DMS153 treated with DMSO at 0.1 percent for 48 hours (cell line): ENCODE results near the gene MYRIP.
A peak's percentile ranks its signal among the peaks of the same experiment; 100 is the strongest.
"Not testable (repeated sequence)": the region's sequence is repeated elsewhere in the genome, so short reads cannot be mapped to it uniquely, and the experiment has no call there.

Source experiments
- DNase-seq: peaks from one replicate; lab custom pipeline; 2025; ENCODE audit not compliant: unreplicated experiment; lab: John Stamatoyannopoulos, UW

MYRIP gene

DNA sequence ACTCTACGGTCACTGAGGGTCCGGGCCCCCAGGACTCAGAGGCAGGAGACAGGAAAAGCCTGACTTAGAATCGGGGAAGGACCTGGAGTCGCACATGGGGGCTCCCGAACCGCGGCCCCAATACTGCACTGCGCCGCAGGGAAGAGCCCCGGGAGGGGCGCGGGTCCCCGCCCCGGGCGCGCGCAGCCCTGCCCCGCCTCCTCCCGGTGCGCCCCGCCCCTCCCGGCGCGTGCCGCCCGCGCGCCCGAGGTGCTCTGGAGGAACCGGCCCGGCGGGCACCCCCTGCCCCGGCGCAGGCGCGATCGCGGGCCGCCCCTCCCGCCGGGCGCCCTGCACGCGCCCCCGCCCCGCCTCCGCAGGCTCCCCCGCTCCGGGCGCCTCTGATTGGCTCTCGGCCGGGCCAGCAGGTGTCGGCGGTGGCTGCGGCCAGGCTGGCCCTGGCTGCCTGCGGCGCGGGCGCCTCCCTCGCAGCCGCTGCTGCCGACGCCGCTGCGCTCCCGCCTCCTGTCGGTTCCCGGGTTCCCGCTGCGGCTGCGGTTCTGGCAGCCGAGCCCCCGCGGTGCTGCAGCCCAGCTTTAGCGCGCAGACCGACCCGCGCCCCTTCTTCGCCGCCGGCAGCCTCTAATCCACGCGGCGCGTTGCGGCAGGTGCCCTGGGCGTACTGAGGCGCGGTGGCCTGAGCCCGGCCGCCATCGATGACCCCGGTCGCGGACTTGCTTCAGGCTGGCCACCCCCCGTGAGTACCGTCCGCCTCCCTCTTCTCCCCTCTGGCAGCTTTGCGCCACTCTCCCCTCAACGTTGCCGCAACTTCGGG is at the start of gene MYRIP:
MYRIP (plus strand) TSS at position 429 of the 814 bp plus-strand sequence. CDS start 91,208 bp downstream, outside the sequence.
- DNase-seq = peak; percentile 28

DNA sequence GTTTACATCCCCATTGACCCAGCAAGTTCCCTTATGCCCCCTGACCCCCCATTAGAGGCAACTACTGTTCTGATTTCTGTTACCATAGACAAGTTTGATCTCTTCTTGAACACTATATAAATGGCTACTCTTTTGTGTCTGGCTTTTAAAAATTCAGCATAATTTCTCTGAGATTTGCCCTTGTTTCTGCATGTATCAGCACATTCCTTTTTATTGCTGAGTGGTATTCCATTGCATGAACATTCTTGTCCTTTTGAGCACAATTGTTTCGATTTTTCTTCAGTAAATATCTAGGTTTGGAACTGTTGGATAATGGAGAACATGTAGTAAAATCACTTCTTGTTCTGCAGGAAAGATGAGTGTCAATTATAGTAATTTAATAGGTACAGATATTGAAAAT is 49.1 kb upstream of the MYRIP start:
- no peak for DNase-seq

DNA sequence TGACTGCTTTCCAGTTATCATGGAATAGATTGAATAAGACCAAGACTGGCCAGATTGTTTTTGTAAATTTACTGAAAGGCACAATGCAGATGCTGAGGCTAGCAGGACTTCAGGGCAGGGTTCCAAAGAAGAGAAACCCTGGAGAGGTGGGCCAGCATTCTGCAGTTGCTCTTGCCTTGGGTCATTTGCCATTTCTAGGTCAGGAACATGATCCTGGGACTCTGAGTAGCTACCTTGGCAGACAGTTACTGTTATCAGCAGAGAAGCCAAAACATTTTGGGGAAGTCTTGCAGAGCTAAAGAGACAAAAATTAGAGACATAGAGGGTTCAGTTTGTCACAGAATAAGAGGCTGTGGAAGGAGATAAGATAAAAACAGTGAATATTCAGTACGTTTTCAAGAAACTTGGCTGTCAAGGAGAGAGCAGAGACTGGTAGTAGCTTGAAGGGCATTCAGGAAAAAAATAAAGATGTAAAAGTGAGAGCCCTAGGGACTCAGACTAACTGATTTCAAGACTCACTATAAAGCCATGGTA is 46.8 kb upstream of the MYRIP start:
- DNase-seq = no peak

DNA sequence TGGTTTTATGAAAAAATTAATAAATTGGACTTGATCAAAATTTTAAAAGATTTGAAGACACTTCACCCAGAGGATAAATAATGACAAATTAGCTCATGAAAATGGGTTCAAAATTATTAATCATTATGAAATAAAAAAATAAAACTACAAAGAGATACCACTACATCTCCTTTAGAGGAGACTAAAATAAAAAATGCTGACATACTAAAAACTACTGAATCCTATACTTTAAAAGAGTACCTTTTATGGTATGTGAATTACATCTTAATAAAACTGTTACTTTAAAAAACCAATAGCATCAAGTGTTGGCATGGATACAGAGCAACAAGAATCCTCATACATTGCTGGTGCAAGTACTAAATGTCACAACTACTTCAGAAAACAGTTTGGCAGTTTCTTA is 46.0 kb upstream of the MYRIP start:
- no peak for DNase-seq

DNA sequence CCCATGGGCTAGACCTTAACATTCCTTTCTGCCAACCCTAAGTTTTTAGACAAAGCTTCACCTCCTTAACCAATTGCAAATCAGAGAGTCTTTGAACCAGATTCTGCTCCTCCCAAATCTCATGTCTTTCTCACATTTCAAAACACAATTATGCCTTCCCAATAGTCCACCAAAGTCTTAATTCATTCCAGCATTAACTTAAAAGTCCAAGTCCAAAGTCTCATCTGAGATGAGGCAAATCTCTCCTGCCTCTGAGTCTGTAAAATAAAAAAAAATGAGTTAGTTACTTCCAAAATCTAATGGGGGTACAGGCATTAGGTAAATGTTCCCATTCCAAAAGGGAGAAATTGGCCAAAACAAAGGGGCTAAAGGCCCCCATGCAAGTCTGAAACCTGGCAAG is 43.8 kb upstream of the MYRIP start:
- DNase-seq = no peak

DNA sequence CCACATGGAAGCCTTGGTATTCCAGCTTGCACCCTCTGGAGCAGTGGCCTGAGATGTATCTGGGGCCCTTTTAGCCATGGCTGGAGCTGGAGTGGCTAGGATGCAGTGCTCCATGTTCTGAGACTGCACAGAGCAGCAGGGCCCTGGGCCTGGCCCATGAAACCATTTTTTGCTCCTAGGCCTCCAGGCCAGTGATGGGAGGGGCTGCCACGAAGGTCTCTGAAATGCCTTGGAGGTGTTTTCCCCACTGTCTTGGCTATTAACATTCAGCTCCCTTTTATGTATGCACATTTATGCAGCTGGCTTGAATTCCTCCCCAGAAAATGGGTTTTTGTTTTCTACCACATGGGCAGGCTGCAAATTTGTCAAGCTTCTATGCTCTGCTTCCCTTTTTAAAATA is 43.0 kb upstream of the MYRIP start:
- DNase-seq = no peak

DNA sequence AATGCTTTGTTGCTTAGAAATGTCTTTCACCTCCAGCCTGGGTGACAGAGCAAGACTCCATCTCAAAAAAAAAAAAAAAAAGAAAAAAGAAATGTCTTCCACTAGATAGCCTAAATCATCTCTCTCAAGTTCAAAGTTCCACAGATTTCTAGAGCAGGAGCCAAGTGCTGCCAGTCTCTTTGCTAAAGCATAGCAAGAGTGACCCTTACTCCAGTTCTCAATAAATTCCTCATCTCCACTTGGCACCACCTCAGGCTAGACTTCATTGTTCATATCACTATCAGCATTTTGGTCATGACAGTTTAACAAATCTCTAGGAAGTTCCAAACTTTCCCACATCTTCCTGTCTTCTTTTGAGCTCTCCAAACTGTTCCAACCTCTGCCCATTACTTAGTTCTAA is 42.5 kb upstream of the MYRIP start:
- DNase-seq = not testable (repeated sequence)

DNA sequence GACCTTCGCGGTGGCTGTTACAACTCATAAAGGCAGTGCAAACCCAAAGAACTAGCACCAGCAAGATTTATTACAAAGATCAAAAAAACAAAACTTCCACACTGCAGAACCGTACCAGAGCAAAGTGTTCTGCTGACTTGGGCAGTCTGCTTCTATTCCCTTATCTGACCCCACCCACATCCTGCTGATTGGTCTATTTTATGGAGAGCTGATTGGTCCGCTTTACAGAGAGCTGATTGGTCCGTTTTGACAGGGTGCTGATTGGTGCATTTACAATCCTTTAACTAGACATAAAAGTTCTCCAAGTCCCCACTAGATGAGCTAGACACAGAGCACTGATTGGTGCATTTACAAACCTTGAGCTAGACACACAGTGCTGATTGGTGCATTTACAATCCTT is 31.2 kb upstream of the MYRIP start:
- not testable (repeated sequence) for DNase-seq

DNA sequence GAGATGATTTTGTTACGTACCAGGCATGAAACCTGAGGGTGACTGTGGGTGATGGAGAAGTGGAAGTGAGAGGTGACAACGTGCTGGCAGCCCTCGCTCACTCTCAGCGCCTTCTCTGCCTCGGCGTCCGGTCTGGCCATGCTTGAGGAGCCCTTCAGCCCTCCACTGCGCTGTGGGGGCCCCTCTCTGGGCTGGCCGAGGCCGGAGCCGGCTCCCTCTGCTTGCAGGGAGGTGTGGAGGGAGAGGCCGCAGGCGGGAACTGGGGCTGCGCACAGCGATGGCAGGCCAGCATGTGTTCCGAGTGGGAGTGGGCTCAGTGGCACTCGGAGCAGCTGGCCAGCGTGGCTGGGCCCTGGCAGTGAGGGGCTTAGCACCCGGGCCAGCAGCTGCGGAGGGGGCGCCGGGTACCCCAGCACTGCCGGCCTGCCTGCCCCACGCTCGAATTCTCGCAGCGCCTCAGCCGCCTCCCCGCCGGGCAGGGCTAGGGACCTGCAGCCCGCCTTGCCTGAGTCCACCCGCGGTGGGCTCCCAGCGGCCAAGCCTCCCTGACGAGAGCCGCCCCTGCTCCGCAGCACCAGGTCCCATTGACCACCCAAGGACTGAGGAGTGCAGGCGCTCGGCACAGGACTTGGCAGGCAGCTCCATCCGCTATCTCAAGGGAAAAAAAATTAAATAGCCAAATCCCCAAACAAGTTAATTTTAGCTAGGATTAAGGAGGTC is 29.7 kb upstream of the MYRIP start:
- DNase-seq = no peak

DNA sequence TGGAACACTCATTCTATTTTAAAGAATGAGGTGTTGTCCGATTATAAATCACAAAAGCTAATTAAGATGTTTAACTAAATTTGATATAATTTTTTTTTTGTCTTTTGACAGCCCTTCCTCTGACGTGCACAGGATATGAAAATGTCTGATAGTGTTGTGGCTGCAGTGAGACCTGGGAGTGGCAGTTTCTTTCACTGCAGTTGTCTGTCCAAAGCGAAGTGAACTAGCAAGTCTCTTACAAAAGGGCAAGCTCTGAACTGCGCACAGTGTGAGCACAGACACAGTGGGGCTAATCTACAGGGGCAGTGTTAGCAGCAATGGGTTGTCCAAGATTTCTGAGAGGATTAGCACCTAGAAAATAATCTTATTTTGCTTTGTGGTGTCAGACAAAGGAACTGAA is 29.1 kb upstream of the MYRIP start:
- DNase-seq = no peak

DNA sequence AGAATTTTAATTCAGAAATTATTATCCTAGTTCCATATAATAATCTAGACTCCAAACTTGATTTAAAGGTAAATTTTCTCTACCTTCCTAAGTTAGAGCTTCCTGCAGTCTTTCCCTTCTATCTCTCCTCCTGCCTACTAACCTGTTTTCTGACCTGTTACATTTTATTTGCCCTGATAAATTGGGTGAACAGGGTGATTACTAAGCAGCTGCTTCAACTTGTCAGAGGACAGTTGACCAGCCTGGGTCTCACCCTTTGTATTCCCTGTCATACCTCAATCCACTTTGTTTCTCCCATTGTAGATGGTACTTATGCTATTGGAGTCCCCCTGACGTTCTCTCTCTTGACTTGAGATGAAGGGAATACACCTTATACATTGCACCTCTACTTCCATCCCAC is 28.4 kb upstream of the MYRIP start:
- no peak for DNase-seq

DNA sequence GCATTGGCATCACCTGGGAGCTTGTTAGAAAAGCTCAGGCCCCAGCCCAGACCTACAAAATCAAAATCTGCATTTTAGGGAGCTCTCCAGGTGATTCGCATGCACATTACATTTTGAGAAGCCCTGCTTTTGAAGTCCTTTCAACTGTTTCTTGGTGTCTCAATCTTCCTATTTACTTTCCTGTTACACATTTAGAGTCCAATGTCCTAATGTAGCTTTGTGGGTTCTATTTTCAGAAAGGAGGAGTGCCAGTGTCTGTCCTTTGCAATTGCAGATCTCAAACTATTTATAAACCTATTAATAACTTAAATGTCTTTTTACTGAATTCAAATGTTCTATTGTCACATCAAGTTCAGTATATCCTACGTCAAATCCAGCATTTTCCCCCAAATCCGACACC is 27.8 kb upstream of the MYRIP start:
- DNase-seq = no peak

DNA sequence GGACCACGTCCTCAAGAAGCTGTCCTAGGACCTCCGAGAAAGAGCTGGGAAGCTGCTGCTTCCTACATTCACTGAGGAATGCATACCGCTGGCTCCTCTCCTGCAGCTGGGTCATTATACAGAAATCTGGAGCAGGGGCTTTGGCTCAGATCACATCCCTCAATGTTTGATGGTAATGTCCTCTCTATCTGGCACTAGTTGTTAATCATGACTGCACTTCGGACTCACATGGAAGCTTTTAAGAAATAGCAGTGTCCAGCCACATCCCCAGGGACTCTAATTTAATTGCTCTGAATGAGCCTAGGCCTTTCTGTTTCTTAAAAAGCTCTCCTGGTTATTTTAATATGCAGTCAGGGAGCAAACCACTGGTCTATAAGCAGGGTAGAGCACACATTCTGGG is 25.7 kb upstream of the MYRIP start:
- no peak for DNase-seq

DNA sequence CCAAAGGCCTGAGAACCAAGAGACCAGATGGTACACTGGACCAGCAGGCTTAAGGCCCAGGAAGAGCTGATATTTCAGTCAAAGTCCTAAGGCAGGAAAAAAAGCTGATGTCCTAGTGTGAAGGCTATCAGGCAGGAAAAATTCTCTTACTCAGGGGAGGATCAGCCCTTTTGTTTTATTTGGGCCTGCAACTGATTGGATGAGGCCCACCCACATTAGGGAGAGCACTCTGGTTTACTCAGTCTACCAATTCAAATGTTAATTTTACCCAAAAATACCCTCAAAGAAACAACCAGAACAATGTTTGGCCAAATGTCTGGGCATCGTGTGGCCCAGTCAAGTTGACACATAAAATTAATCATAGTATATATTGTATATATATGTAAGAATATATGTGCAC is 24.5 kb upstream of the MYRIP start:
- DNase-seq = no peak

DNA sequence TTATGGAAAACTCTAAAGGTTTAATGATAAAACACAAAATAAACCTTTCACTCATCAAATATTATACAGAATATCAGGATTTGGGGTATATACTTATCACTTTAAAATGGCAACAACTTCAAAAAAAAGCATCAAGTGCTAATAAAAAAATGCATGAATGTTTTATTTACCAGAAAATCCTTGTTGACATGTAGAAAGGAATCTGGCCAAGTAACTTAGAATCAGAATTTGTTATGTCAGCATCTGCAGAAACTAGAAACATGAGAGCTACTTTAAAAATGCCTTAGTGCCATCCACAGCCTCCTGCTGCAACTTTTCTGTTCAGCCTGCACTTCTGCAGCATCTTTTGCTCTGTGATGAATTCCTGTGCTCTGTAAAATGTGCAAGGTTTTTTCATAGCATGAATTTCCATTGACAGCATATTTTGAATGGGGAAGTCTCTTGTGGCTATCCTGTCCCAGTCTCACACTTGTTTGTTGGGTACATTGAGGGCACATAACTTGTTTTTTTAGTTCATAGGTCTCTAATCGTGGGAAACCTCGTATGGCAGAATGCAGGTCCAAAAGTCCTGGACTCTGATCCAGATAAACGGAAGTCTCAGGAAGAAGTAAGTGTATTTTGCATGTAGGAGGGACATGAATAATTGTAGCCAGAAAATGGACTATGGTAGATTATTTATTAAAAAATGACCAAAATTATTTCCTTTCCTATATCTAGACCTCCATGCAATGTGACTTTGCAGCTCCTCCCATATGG is 21.1 kb upstream of the MYRIP start:
- DNase-seq = no peak

DNA sequence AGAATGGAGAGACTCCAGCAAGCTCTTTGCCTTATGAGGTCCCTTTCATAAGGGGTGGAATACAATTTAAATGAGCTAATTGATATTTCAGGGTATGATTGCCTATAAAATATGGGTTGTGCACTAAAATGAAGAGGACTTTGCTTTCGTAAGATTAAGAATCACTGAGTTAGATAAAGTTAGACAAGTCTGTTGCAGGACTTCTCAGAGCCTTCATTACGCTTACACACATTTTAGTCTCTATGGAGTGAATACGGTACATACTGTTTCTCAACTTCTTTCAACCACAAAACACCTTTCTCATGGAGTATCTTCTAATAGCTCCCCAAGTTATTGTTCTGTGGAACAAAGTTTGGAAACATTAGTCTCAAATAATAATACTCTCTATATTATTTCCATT is 17.8 kb upstream of the MYRIP start:
- DNase-seq = no peak

DNA sequence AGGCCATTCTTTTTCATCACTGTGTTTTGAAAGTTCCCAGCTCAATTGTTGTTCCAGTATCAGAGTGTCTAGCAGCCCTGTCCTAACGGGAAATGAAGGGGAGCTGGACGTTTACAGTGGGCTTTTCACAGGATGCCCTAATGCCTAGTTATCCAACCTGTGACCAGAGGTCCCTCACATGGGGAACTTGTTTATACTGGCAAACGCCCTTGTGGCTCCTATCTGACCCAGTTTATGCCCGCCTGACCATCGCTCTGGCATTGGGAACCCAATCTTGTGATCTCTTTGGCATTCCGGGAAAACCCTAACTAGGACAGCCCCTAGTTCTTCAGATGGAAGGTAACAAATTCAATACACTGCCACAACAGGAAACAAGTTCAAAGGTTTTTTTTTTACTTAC is 14.5 kb upstream of the MYRIP start:
- DNase-seq = no peak

DNA sequence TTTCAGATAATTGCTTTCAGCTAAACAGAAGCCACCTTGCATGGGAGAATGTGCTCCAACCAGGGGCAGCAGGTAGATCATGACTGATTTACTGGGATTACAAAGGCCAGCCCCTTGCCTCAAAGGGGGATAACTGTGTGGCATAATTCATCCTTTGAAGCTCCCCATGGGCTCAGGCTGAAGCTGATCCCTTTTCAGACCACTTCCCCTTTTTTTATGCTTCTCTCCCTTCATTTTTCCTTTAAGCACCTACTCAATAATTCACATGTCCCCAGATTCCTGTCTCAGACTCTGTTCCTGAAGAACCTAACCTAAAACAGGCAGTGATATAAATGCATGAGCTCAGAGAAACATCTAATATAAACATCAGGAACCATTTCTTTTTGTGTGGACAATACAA is 8.2 kb upstream of the MYRIP start:
- DNase-seq = no peak

DNA sequence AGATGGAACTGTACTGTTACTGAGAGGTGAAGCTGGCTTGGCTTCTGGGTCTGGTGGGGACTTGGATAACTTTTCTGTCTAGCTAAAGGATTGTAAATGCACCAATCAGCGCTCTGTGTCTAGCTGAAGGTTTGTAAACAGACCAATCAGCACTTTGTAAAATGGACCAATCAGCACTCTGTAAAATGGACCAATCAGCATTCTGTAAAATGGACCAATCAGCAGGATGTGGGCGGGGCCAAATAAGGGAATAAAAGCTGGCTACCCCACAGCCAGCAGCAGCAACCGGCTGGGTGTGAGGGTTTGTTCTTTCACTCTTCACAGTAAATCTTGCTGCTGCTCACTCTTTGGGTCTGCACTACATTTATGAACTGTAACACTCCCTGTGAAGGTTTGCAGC is 6.9 kb upstream of the MYRIP start:
- DNase-seq = not testable (repeated sequence)

DNA sequence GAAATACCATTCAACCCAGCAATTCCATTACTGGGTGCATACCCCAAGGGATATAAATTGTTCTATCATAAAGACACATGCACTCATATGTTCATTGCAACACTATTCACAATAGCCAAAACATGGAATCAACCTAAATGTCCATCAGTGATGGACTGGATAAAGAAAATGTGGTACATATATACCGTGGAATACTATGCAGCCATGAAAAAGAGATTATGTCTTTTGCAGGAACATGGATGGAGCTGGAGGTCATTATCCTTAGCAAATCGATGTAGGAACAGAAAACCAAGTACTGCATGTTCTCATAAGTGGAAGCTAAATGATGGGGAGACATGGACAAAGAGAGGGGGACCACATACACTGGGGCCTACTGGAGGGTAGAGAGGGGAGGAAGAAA is 5.5 kb upstream of the MYRIP start:
- DNase-seq = no peak

DNA sequence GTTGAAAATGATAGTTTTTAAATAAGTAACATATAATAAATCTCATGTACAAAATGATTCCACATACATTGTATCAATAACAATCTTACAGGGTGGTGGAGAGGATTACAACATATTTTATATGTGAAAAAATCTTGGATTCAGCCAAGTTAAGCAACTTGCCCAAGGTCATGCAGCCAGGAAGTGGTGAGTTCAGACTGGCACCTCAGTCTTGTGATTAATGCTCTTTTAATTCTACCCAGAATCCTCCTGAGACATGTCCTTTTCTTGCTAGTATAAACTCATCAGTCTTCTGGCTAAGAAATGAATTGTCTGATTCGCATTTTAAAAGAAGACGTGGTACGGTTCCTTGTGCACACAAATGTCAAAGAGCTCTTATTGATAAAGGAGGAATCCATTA is 4.5 kb upstream of the MYRIP start:
- DNase-seq = no peak

DNA sequence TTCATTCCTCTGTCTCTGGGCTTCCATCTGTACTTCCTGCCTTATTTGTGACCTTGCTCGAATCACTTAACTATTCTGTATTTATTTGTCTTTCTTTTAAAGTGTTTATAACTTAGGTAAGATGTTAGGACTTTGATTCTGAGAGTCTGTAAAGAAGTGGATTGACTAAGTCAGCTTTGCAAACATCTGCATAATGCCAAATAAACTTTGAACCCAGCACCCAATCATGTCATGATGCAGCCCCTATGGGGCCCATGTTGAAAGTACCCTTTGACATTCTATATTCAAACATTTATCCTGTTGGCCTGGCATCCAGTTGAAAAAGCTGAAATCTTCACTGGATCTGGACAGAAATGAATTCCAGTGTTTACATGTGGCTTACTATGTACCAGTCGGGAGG is 3.8 kb upstream of the MYRIP start:
- no peak for DNase-seq
